ENCODE results near the gene LAMC2.

- no peak for TF ChIP-seq CTCF (IDR thresholded peaks at IDR 0.05; ENCODE audit: insufficient read depth, low read length, poor library complexity, severe bottlenecking)
- no peak for TF ChIP-seq EZH2phosphoT487 (conservative IDR thresholded peaks at IDR 0.05; ENCODE audit: low read length)
These were observed 20.6 kb downstream of the LAMC2 start for GRCh38 chr1:183206538-183207122.

Data from SU-DHL-6 (cell line).